GDM1 (cell line): ENCODE results near the gene POLN.
"Not testable (repeated sequence)": the region's sequence is repeated elsewhere in the genome, so short reads cannot be mapped to it uniquely, and the experiment has no call there.

Experiments
- DNase-seq: peaks from one replicate; lab custom pipeline; 2025; lab: John Stamatoyannopoulos, UW

The POLN gene

GRCh38 chr4:2219233-2219760 is 22.6 kb downstream of the POLN start:
- DNase-seq = no peak

- no peak for DNase-seq
Observed at GRCh38 chr4:2218436-2218835, 23.5 kb downstream of the POLN start.

DNA sequence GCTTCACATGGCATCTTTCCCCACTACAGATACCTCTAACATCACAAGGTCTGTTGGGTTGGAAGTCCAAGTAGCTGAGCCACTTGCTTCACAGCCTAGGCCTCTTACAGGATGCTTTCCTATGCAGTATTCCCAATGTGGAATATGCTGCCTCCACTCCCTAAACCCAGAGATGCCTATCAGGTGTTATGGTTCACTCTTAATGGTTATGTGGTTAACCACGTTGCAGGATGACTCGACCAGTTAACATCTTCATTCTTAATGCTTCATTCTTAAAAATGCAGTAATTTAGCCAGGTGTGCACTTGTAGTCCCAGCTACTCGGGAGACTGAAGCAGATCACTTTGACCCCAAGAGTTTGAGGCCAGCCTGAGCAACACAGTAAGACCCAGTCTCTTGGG is 24.2 kb downstream of the POLN start:
- DNase-seq = no peak

DNA sequence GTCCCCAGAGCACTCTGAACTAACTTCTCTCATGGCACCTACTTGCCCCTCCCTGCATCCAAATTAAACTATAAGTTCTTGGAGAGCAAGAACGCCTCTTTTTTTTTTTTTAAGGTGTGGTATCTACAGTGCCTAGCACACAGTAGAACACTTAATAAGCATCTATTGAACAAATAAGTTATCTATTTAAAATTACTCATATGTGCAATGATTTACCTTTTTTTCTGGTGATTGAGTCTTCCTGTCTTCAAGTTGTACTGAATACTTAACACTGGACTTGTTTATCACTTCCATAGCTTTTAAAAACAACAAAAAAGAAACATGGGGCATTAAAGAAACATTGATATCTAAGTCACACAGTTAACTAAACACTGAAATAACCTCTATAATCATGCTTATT is 29.1 kb downstream of the POLN start:
- no peak for DNase-seq

GRCh38 chr4:2202789-2203188 is 39.1 kb downstream of the POLN start:
- DNase-seq = not testable (repeated sequence)

GRCh38 chr4:2194496-2194895 is 47.4 kb downstream of the POLN start:
- no peak for DNase-seq

DNA sequence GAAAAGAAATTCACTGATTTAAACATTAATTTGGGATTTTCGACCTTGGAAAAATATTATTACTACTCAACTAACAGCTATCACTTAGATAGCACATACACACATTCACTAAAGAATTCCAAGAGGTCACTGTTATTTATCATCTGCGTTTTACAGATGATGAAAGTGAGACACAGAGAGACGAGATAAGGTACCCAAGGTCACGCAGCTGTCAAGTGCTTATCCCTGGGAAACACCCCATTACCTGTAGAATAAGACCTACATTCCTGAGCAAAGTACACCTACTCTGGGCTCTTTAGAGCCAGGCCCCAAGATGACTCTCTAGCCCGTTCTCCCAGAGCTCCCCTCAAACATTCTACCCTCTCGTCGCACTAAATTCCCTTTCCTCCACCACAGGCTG is 48.6 kb downstream of the POLN start:
- DNase-seq = no peak

- no peak for DNase-seq
Observed at GRCh38 chr4:2186865-2187172, 55.1 kb downstream of the POLN start.

GRCh38 chr4:2186133-2186864 is 55.6 kb downstream of the POLN start:
- no peak for DNase-seq

- DNase-seq = no peak
Observed at GRCh38 chr4:2183394-2183793, 58.5 kb downstream of the POLN start.

DNA sequence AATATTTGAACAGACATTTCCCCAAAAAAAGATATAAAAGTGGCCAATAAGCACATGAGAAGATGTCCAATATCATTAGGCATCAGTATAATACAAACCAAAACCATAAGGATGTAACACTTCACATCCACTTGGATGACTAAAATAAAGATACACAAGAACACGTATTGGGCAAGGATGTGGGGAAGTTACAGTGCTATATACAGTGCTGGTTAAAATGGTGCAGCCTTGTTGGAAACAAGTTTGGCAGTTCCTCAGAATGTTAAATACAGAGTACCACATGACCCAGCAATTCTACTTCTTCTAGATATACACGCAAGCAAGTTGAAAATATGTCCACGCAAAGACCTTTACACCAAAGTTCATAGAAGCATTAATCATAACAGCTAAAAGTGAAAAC is 58.9 kb downstream of the POLN start:
- no peak for DNase-seq

- no peak for DNase-seq
Observed at GRCh38 chr4:2180410-2180809, 61.5 kb downstream of the POLN start.

DNA sequence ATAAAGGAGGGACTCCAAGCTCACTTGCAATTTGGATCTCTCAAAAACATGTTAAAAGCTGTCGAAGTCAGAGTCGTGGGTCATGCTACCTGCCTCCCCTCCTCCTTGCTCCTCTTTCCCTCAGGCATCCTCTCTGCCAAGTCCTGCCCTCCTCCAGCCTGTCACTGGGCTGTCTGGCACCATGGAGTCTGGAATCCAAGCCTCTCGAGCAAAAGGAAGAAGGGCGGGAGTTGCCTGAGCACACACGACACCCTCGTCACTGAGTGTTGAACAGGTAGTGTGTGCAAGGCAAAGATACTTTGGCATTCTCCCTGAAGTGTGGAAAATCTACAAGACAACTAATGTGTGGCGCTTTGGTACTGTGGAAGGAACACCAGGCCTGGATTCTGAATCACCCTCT is 62.2 kb downstream of the POLN start:
- DNase-seq = no peak

DNA sequence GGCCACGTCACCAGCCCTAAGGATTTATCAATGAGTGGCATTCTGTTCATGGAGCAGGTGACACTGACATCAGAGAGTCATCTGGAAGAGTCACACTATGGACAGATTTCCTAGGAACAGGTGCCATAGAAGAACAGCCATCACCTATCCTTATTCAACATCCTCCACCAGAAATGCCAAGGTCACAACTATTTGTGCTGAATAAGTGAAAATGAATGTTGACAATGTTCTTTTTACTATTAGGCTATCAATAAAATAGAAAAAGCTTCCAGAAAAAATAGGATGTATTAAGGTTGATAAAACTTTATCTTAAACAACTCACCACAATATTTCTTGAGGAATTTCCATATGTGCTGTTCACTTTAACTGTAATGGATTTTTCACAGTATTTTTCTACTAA is 62.9 kb downstream of the POLN start:
- DNase-seq = no peak

- DNase-seq = no peak
Observed at GRCh38 chr4:2177443-2178093, 64.4 kb downstream of the POLN start.

DNA sequence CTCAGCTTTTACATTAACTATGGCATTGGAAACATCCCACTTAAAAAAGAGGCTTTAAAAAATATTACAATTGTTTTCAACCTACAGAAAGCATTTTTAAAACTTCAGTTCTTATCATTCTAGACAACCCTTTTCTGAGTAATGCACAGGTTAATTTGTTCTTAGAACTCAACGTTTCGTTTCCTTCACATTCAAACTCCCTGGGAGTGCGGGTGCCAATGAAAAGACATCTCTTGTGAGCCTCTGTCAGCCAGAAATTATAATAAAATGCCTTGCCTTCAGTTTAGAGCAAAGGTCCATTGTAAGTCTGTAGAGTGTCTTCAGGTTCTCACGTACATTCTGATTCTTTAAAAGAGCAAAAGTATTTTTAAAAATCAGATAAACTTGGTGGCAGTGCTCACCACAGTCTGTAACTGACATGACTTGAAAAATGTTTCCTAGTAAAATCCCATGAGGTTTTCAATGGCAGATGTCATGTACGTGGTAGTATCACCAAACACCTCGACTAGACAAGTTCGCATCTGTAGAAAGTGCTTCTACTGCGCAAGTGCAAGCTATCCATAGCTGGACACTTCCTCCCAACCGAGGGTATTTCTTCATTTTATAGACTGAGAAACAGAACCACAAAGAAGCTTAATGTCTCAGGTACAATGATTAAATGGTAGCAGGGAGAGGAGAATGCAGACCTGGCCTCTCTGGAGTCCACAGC is 65.8 kb downstream of the POLN start:
- DNase-seq = no peak

DNA sequence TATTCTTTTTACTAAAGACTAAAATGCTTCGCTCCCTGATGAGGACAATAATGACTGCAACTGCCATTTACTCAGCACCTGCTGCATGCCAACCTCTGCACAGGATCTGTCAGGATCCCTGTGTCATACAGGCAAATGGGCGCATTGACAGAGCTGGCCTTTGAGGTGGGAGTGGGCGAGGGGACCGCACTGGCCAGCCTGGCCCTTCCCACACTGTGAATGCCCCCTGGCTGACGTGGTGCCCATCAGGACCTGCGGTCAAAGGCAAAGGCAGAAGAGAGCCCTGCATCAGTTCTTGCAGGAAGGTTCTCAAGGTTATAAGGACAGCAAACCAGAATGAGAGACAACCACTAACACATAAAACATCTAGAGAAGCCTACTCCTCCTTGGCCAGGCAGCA is 67.9 kb downstream of the POLN start:
- DNase-seq = no peak

DNA sequence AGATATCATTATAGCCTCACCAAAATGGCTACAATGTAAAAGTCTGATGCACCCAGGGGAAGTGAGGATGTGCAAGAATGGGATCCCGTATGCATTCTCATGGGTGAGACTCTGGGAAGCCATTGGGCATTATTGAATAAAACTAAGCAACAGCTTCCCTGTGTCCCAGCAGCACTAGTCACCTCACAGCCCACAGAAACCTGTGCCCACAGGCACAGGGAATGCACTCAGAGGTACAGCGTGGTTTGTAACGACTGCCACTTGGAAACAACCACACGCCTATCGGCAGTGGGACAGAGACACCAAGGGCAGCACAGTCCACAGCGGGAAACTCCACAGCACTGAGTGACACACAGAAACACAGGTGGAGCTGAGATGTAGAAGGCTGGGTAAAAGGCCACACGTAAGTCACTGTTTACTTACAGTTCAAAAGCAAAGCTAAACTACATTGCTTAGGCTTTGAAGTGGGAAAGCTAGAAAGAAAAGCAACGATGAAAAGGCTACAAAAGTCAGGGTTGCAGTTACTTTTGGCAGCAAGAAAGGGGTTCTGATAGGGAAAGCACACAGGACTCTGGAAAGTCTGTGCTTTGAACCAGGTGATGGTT is 69.2 kb downstream of the POLN start:
- no peak for DNase-seq

DNA sequence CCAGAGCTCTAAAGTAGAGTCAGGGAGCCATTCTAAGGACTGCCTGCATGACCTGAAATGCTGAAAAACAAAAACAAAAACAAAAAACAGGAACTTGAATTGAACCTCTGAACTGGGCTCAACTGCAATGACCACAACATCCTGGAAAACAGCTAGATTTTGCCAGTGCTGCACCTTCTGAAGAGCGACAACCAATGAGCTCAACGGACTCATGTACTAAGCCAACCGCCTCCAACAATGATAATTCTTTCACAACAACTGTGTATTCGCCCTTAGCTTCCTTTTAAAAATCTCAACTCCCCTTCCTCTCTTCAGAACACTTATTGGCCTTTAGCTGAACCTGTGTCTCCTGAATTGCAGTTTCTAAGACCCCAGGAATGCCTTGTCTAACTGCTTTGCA is 69.8 kb downstream of the POLN start:
- DNase-seq = no peak

DNA sequence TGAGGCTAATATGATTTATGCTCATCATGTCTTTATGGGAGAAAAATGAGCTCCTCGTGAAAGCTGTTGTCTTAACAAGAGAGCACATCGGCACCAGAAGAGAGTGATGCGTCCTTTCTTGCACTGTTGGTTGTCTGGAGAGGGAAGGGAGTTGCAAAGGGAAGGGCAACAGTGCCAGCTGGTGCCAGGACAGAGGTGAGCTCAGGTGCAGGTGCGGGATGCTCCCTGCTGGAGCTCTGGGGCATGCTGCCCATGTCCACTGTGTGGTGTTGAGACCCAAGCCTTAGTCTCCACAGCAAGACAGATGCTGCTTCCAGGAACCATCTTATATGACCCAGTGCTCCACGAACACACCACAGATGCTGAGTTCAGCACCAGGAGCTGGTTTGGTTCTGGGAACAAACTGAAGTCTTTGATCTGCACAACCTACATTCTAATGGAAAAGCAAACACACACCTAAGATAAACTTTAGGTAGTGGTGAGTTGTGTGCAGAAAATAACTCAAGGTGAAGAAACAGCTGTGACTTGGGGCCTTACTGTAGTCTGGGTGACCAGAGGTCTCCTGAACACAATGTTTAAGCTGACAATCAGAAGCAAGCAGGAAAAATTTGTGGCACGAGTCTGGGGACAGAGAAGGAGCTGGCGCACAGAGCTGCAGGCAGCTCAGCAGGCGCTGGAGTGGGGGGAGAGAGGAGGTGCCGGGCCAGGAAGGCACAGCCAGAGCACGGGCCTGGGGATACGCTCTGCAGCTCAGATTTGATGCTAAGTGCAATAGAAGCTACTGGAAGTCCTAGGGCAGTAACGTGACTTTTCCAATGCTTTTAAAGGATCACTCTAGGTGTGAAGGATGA is 73.2 kb downstream of the POLN start:
- no peak for DNase-seq

DNA sequence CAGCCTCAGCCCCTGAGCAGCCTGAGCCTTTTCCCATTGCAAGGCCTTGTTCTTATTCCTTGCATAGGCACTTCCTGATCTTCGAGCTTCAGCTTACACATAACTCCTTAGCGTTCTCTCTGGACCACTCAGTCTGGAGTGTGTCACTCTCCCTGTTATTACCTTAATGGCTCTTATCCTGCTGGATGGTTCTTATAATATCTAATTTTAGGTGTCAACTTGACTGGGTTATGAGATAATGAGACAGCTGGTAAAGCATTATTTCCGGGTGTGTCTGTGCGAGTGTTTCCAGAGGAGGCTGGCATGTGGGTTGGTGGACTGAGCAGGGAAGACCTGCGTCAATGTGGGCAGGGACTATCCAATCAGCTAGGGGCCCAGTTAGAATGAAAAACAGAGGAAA is 75.7 kb downstream of the POLN start:
- DNase-seq = no peak

DNA sequence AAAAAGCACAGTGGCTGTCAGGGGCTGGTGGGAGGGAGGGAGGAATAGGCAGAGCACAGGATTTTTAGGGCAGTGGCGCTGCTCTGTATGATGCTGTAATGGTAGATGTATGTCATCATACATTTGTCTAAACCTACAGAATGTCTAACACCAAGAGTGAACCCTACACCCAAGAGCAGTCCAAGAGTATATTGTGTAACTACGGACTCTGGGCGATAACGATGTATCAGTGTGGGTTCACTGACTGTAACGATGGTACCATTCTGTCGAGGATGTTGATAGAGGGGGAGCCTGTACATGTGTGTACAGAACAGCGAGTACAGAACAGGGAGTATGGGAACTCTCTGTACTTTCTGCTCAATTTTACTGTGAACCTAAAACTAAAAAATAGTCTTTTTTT is 76.5 kb downstream of the POLN start:
- DNase-seq = no peak
